22Rv1 (cell line): ENCODE data around the gene MORC2.

Experiments used
- ZFX ChIP-seq: fragments of 450-650 bp; IDR thresholded peaks from 2 replicates; pipeline ENCODE4 v1.6.1; 2017; ENCODE audit warnings: antibody characterized with exemption, borderline replicate concordance
- TF ChIP-seq, protein P1 (sequence below): fragments of 450-650 bp; IDR thresholded peaks from 2 replicates; pipeline ENCODE4 v1.5.1; 2017; ENCODE audit warnings: mild to moderate bottlenecking

DNA sequence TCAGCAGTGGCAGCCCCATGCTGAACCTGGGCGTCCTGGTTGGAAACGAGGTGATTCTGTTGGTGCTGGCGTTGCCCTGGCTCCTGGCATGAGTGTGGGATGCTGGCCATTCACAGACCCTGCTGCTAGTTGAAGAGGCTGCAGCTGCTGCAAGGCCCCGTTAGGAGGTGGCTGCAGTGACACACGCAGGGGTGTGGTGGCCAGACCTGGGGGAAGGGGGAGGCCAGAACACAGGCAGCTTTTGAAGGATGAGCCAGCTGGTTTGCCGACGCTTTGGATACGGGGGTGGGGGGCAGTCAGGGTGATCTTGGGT, 77.2 kb downstream of the MORC2 start:
- TF ChIP-seq, protein P1, sequence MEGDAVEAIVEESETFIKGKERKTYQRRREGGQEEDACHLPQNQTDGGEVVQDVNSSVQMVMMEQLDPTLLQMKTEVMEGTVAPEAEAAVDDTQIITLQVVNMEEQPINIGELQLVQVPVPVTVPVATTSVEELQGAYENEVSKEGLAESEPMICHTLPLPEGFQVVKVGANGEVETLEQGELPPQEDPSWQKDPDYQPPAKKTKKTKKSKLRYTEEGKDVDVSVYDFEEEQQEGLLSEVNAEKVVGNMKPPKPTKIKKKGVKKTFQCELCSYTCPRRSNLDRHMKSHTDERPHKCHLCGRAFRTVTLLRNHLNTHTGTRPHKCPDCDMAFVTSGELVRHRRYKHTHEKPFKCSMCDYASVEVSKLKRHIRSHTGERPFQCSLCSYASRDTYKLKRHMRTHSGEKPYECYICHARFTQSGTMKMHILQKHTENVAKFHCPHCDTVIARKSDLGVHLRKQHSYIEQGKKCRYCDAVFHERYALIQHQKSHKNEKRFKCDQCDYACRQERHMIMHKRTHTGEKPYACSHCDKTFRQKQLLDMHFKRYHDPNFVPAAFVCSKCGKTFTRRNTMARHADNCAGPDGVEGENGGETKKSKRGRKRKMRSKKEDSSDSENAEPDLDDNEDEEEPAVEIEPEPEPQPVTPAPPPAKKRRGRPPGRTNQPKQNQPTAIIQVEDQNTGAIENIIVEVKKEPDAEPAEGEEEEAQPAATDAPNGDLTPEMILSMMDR = no peak
- no peak for TF ChIP-seq ZFX
